CD4-positive, alpha-beta T cell (primary cell): ENCODE measurements around the gene ANO6. TPM values are rescaled to one million over a fixed set of nuclear protein-coding genes. Genes with fewer than 3 reads are reported as not detected.
"Not testable (repeated sequence)": the region's sequence is repeated elsewhere in the genome, so short reads cannot be mapped to it uniquely, and the experiment has no call there.

Experiments
- ATAC-seq: fragments of 200-7000 bp; cut with Tn5 transposase; one replicate; pipeline ENCODE4 v1.10.0; 2022; ENCODE audit warnings: mild to moderate bottlenecking; ENCODE audit not compliant: poor library complexity
- CTCF ChIA-PET: fragments of 350-600 bp; sonication (Branson Sonifier 250); formaldehyde crosslinking; loops from one replicate; lab custom pipeline; 2021; ENCODE audit warnings: antibody characterized with exemption, inconsistent platforms; lab: Charles Lee
- POLR2A ChIA-PET: fragments of 350-600 bp; sonication (Branson Sonifier 250); formaldehyde crosslinking; loops from one replicate; lab custom pipeline; 2021; ENCODE audit warnings: antibody characterized with exemption, inconsistent platforms; lab: Charles Lee
- DNase-seq, 14 experiments: peaks; one replicate each; pipeline ENCODE4 v3.0.0-alpha.2; 2013 to 2020; ENCODE audit warnings: mixed read lengths in 2 of 14
- H3K27ac ChIP-seq, 2 donors: one replicate each; pipeline versions ENCODE4 v1.5.1 to v1.7.0; 2013; ENCODE audit warnings: low read length in 2 of 2, low read depth in 1 of 2, mild to moderate bottlenecking in 1 of 2
- H3K27me3 ChIP-seq, 2 experiments: 1 replicate in 1 of 2; 2 replicates in 1 of 2; pipeline versions ENCODE4 v1.6.1 to v1.7.0; 2013; ENCODE audit warnings: low read length in 2 of 2, control low read depth in 1 of 2, mild to moderate bottlenecking in 1 of 2, moderate library complexity in 1 of 2; ENCODE audit not compliant: insufficient read depth in 2 of 2, control insufficient read depth in 1 of 2
- H3K36me3 ChIP-seq: one replicate; pipeline ENCODE4 v1.6.1; 2013; ENCODE audit warnings: low read length, control low read depth; ENCODE audit not compliant: insufficient read depth
- H3K4me1 ChIP-seq: one replicate; pipeline ENCODE4 v1.6.1; 2013; ENCODE audit warnings: low read length, control low read depth; ENCODE audit not compliant: insufficient read depth
- H3K4me3 ChIP-seq: one replicate; pipeline ENCODE4 v1.5.1; 2013; ENCODE audit warnings: mild to moderate bottlenecking, low read length, moderate library complexity
- H3K9me3 ChIP-seq, 2 experiments: 1 replicate in 1 of 2; 2 replicates in 1 of 2; pipeline versions ENCODE4 v1.6.1 to v1.7.0; 2013; ENCODE audit warnings: low read length in 2 of 2, mild to moderate bottlenecking in 2 of 2, control low read depth in 1 of 2, moderate library complexity in 1 of 2; ENCODE audit not compliant: control insufficient read depth in 1 of 2, insufficient read depth in 1 of 2
- H3K27ac Mint-ChIP-seq: one replicate; pipeline ENCODE4 v1.8.0; 2020; ENCODE audit warnings: mixed read lengths
- H3K27me3 Mint-ChIP-seq: one replicate; pipeline ENCODE4 v1.8.0; 2021; ENCODE audit warnings: mixed read lengths
- H3K36me3 Mint-ChIP-seq: one replicate; pipeline ENCODE4 v1.8.0; 2021; ENCODE audit warnings: low read depth, mixed read lengths
- H3K4me1 Mint-ChIP-seq: one replicate; pipeline ENCODE4 v1.8.0; 2021; ENCODE audit warnings: low read depth, mixed read lengths
- H3K4me3 Mint-ChIP-seq: one replicate; pipeline ENCODE4 v1.8.0; 2020; ENCODE audit warnings: mild to moderate bottlenecking, mixed read lengths
- H3K9me3 Mint-ChIP-seq: one replicate; pipeline ENCODE4 v1.8.0; 2020; ENCODE audit warnings: mixed read lengths
- CTCF ChIP-seq: fragments of 200-600 bp; IDR thresholded peaks from one replicate; pipeline ENCODE4 v1.8.0; 2022; ENCODE audit warnings: antibody characterized with exemption, mild to moderate bottlenecking
- intact Hi-C, 2 experiments: fragments of 100-400 bp; cut with DNase I in 1 of 2; cut with micrococcal nuclease in 1 of 2; formaldehyde crosslinking; loops; one replicate each; pipeline versions ENCODE4 v1.15.1 to v1.9.0; 2023 to 2025; cut with DNase I, micrococcal nuclease
- total RNA-seq, 174 experiments: library from RNA in 2 of 174; stranded (reverse) in 2 of 174; gene quantifications; one replicate each; pipeline ENCODE4 v1.2.3 and lab custom pipeline; 2021 to 2026

The ANO6 gene
- total RNA-seq, 2 experiments from 2014 or later, result 11.6 to 11.7 TPM

- peaks cover 7% of the 10 kb centered on the region for H3K4me1 Mint-ChIP-seq
- peaks cover 2% of the 10 kb centered on the region for H3K9me3 Mint-ChIP-seq
- H3K4me3 Mint-ChIP-seq, result no peak overlapping the region
- Histone ChIP-seq H3K27ac (no peak overlapping the region), H3K9me3 (no peaks in the 10 kb centered on the region), H3K4me3 (no peak overlapping the region), H3K27me3 (no peaks in the 10 kb centered on the region), H3K4me1 (no peaks in the 10 kb centered on the region), H3K36me3 (peaks cover 8% of the 10 kb centered on the region)
- intact Hi-C loops, result no loop called here
- no peaks in the 10 kb centered on the region for H3K27me3 Mint-ChIP-seq
- H3K36me3 Mint-ChIP-seq, result peaks cover 30% of the 10 kb centered on the region
- ChIA-PET POLR2A (no interaction called here), CTCF (no interaction called here)
- no peak for TF ChIP-seq CTCF
- DNase-seq (no peak), ATAC-seq (no peak)
- H3K27ac Mint-ChIP-seq, result no peak overlapping the region
Observed at GRCh38 chr12:45312012-45312411, 96.1 kb downstream of the ANO6 start.

- Mint-ChIP-seq H3K36me3 (peaks cover 45% of the 10 kb centered on the region), H3K27ac (no peak overlapping the region), H3K9me3 (peaks cover 2% of the 10 kb centered on the region), H3K27me3 (no peaks in the 10 kb centered on the region), H3K4me3 (no peak overlapping the region), H3K4me1 (peaks cover 7% of the 10 kb centered on the region)
- no peaks in the 10 kb centered on the region for H3K27me3 ChIP-seq
- no peak for TF ChIP-seq CTCF
- intact Hi-C loops, result no loop called here
- H3K27ac ChIP-seq, result no peak overlapping the region
- no peaks in the 10 kb centered on the region for H3K4me1 ChIP-seq
- H3K4me3 ChIP-seq, result no peak overlapping the region
- CTCF ChIA-PET, result no interaction called here
- DNase-seq (no peak), ATAC-seq (no peak)
- peaks cover 8% of the 10 kb centered on the region for H3K36me3 ChIP-seq
- POLR2A ChIA-PET, result no interaction called here
- no peaks in the 10 kb centered on the region for H3K9me3 ChIP-seq
Observed at GRCh38 chr12:45314770-45315169, 98.9 kb downstream of the ANO6 start.

DNA sequence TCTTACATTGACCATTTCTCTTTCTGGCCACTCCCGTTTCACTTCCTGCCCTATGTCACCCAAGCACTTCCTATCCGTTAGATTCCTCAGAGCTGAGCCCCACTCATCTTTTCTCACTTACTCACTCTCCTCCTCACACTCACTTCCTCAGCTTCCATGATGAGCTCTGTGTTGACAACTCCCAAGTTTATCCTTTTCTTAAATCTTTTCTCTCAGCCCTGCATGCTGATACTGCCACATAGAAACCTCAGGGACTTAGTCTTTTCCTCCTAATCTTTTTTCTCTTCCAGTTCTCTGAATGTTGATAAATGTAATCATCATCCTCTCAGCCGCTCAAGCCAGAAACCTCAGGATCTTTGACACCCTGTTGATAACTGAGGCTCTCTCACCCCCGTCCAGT is 99.6 kb downstream of the ANO6 start:
- no peak for TF ChIP-seq CTCF
- Mint-ChIP-seq H3K4me3 (no peak overlapping the region), H3K36me3 (peaks cover 51% of the 10 kb centered on the region), H3K4me1 (peaks cover 7% of the 10 kb centered on the region), H3K9me3 (peaks cover 2% of the 10 kb centered on the region), H3K27me3 (no peaks in the 10 kb centered on the region), H3K27ac (no peak overlapping the region)
- Histone ChIP-seq H3K4me3 (no peak overlapping the region), H3K4me1 (no peaks in the 10 kb centered on the region), H3K27me3 (no peaks in the 10 kb centered on the region), H3K36me3 (peaks cover 8% of the 10 kb centered on the region), H3K27ac (no peak overlapping the region), H3K9me3 (no peaks in the 10 kb centered on the region)
- DNase-seq (no peak), ATAC-seq (no peak)
- CTCF ChIA-PET, result interaction anchor here (1.0 kb wide), 1 partner anchor 9 kb away, joined by 4 read pairs; no protein-coding TSS in a partner anchor
- intact Hi-C loops, result no loop called here
- POLR2A ChIA-PET, result no interaction called here

DNA sequence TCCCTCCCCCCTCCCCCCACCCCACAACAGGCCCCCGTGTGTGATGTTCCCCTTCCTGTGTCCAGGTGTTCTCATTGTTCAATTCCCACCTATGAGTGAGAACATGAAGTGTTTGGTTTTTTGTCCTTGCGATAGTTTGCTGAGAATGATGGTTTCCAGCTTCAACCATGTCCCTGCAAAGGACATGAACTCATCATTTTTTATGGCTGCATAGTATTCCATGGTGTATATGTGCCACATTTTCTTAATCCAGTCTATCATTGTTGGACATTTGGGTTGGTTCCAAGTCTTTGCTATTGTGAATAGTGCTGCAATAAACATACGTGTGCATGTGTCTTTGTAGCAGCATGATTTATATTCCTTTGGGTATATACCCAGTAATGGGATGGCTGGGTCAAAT is 101.4 kb downstream of the ANO6 start:
- H3K27ac ChIP-seq, H3K4me3 Mint-ChIP-seq, H3K4me1 ChIP-seq, H3K9me3 Mint-ChIP-seq, POLR2A ChIA-PET, DNase-seq, H3K27ac Mint-ChIP-seq, H3K4me3 ChIP-seq, ATAC-seq, H3K36me3 ChIP-seq, H3K9me3 ChIP-seq, H3K27me3 Mint-ChIP-seq, H3K27me3 ChIP-seq, CTCF ChIA-PET, intact Hi-C loops: not testable (repeated sequence)
- H3K36me3 Mint-ChIP-seq, result peaks cover 56% of the 10 kb centered on the region
- H3K4me1 Mint-ChIP-seq, result peaks cover 11% of the 10 kb centered on the region
